NCI-H2196 (cell line): Measurements from ENCODE around the gene S100A2.

Experiments
- DNase-seq: peaks from one replicate; lab custom pipeline; 2025; ENCODE audit not compliant: unreplicated experiment; lab: John Stamatoyannopoulos, UW

S100A2 gene

GRCh38 chr1:153546796-153547559 is 18.7 kb downstream of the S100A2 start:
- DNase-seq: no peak

DNA sequence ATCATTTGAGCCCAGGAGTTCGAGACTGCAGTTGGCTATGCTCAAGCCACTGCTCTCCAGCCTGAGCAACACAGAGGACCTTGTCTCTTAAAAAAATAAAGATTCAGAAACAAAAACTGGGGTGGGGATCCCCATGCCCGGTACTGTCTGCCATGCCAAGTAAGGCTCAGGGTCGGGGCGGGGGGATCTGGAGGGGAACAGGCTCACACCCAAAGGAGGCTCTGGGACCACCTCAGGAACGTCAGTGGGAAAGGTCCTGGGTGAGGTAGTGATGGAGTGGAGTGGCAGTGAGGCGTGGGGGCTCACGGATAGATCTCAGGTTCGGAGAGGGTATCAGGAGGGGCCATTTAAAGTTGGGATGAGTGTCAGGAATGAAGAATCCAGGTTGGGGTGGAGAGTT is 19.3 kb downstream of the S100A2 start:
- no peak for DNase-seq

DNA sequence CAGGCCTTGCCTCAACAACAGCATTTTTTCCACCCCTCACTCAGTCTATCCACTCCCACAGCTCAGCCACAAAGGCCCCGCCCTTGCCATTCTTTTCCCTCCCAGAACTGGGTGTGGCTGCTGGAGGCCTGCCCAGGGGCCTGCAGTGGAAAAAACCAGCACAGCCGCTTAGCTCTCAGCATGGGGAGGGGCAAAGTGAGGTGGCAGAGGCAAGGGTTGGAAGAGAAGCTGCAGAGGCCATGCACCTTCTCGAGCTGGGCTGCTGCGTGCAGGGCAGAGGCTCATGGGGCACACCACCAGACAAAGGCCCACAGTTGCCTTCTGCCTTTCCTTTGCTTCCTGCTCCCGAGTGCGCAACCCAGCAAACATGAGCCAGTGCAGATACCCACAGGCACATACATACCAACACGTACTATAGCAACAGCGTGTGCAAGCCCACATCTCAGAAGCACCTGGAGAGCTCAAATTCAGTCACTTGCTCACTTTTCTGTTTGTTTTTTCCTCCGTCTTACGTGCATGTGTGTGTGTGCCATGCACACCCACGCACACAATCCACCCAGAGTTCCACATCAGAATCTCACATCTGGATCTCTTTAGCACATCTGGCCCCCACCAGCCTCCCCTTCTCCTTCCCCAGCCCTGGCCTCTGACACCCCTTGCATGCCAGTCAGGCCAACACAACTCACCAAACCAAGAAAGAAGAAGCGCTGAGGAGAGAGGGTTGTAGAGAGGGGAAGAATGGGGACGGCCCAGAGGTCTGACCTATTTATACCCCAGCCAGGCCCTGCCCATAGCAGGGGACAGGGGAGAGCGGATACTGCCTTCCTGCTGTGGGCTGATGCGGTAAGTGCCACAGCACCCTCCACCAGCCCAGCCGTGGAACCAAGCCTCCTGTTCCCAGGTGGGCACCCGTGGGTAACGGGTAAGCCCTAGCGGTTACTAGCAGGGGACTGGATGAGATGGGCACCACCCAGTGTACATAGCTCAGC is 20.3 kb downstream of the S100A2 start, which contains the start of gene S100A4:
TSS of gene S100A4 (minus strand) at position 740 of the 989 bp plus-strand sequence. CDS start 1,012 bp downstream, outside the sequence.
- DNase-seq: peak; percentile 87

DNA sequence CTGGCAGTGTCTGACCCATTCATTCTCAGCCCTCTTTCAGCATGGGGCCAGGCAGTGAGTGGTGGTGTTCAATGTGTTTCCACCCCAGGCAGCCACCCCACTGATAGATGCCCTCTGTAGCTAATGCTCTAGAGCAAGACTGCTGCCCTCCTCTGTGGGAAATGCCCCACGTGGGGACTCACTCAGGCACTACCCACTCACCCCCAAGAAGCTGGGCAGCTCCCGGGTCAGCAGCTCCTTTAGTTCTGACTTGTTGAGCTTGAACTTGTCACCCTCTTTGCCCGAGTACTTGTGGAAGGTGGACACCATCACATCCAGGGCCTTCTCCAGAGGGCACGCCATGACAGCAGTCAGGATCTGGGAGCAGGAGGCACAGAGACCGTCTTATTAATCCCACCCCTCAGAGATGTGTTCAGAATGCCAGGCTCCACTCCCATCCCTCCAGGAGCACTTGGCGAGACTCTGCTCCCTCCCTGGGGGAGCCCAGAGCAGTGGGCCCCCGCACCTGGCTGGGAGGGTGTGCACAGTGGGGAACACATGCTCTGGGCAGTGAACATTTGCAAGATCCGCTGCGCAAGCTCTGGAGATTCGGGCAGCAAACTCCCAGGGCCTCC is 21.1 kb downstream of the S100A2 start:
- no peak for DNase-seq

- DNase-seq: no peak
Measured at GRCh38 chr1:153543736-153544135, 21.9 kb downstream of the S100A2 start.

DNA sequence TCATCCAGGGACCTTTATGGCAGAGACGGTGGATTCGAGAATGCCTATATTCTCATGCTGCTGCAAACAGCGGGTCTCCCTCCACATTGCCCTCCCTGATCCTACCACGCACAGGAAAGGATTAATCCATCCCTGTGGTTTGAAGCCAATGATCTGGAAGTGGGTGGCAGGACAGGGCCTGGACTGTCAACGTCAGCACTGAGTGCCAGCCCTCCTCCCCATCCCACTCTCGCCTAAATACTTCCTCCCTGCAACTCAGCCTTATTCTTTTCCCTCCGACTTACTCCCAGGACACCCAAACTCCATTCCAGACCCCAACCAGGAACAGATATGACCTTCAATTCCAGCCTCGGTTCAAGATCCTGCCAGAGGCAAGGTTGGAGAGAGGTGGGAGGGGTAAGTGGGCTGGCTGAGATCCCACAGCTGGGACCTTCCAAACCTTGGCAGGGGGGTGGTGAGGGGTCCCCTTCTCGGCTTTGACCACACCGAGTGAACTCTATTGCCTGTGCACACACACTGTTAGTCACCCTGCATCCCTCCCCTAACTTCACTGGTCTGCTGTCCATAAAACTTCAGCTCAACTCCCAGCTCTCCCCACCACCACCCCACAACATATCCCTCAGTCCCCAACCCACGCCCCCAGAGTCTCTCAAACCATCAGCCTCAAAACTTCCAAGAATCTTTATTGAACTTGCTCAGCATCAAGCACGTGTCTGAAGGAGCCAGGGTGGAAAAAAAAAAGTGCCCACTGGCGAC is 22.5 kb downstream of the S100A2 start:
- no peak for DNase-seq

GRCh38 chr1:153541641-153542590 is 23.7 kb downstream of the S100A2 start:
- DNase-seq: no peak

DNA sequence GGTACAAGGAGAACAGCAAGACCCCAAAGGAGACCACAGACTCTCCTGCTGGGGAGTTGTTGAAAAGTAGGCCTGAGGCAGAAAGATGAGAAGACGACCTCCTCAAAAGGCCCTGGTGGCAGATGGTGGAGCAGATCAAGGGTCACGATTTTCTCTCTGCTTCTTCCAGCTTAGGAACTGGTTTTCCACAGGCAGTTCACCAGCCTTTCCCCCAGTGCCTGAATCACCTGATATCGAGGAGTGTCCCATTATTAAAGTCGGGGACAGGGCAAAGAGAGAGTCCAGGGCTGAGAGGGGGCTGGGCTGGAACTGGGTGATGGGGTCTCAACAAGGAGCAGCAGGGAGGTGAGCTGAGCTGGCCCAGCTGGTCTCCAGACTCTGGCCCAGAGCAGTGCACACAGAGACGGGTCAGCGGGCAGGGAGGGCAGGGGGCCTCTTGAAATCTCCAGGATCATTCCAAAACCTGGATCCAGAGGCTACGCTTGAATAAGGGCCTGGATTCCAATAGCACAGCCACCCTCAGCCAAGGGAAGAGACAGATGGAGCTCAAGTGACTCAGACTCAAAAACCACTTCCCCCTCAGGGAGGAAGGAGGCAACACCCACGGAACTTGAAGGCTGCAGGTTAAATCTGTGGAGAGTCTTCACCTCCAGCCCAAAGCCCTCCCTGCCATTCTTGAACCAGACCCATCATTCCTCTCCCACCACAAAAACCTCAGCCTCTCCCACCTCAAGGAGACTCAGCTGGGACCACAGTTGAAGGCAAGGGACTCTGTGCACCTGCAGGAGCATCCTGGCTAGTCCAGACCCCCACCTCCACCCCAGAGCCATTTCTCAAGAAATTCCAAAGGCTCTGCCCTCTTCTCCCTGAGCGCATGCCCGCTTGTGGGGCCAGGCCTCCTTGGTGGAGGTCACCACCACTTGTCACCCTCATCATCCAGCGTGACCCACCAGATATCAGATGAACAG is 25.0 kb downstream of the S100A2 start, which contains the start of gene S100A5:
TSS of gene S100A5 (minus strand) at position 541 of the 968 bp plus-strand sequence. CDS start 743 bp downstream, outside the sequence.
- no peak for DNase-seq

DNA sequence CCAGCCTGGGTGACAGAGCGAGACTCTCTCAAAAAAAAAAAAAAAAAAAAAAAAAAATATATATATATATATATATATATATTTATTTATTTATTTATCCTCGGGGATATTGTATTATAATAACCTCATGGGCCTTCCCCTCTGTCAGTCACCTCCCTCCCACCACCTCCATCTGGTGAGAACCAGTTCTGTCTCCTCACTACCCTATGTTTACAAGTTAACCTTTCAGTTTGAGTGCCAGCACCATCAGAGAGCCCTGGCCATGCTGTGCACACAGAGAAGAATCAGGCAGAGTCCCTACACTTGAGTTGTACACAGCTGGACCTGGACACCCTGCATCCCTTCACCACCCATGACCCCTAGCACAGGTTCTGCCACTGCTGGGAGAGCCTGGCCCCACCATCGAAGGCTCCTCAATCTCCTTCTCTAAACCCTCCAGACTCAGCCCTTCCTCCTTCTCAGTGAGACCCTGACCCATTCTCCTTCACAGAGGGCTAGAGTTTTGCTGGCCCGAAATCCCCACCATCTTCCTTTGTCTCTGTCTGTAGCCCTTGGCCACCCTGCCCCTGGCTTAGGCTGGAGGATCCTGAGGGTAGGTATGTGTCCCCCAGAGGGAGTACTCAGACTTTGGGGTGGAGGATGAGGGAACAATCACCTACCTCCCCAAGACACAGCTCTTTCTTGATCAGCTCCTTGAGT is 26.1 kb downstream of the S100A2 start:
- no peak for DNase-seq

GRCh38 chr1:153538315-153538821 is 27.3 kb downstream of the S100A2 start:
- no peak for DNase-seq

DNA sequence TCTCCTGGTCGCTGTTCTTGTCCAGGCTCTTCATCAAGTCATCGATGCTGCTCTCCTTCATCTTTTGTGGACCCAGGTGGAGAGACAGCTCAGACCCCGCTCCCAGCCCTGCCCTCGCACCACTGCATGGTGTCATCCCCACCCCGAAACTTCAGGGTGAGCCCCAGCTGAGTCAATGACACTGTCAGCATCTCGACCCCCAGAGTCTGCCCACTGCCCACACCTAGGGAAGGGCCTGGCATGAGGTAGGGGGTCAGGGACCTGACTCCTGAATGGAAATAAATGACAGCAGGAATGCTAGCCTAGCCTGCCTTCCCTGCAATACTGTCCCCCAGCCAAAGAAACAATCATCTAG is 28.3 kb downstream of the S100A2 start:
- DNase-seq: no peak

DNA sequence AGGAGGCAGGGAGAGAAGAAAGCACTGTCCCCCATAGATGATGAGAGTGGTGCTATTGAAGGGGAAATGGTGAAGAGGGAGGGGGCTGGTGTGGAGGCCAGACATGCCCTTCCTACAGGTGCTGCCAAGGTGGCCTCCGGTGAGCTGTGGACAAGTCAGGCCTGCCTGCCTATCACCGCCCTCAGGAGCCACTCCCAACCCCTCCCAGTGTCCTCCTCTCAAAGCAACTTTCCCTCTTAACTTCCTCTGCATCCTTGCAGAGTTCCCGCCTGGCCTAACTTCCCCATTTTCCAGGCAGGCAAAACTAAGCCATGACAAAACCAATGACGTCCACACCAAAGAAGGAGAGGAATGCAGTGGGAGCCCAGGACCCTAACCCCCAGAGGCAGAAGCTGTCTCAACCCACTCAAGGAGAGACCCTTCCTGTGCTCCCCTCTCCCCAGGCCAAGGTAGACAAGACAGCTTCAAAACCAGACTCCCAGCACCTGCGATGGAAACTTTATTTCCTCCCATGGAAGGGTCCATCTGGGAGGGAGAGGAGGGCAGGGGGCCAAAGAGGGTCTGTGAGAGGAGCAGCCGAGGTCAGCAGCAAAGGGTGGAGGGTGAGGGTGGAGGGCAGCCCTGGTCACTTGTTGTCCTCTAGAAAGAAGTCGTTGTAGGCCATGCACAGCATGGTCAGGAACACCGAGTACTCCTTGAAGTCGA is 28.8 kb downstream of the S100A2 start:
- no peak for DNase-seq

- DNase-seq: peak; percentile 69
Measured at GRCh38 chr1:153536012-153536670, 29.5 kb downstream of the S100A2 start.

DNA sequence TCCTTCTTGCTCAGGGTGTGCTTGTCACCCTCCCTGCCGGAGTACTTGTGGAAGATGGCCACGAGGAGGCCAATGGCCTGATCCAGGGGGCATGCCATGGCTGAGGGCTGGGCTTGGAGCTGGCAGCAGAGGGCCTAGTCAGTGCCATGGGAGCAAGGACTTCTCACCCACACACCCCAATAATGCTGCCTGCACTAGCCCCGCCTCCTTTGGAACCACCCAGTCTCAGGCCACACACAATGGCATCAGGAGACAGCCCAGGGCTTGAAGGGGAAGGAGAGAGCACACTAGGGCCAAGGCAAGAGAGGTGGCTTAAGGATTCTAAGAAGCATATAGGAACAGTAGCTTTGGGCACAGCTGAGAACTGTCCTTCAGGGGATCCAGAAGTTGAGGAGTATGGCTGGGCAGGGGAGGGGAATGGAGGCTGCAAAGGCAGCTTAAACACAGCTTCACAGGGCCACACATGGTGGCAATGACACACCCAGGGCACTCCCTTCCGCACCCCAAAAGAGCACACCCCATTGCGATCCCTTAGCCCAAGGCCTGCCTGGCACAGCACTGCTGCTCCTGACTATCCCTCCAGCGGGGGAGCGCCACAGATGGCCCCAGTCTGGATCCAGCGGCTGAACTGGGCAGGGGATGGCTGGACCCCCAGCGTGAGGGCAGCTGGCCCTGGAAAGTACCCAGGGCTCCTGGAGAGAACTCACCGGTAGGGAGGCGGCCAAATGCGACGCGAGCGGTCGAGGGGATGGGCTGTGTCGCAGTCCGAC is 30.2 kb downstream of the S100A2 start, which contains the start of gene S100A6:
TSS of gene S100A6 (minus strand) at position 750 of the 770 bp plus-strand sequence. CDS start at position 98, 652 bp downstream.
- no peak for DNase-seq

DNA sequence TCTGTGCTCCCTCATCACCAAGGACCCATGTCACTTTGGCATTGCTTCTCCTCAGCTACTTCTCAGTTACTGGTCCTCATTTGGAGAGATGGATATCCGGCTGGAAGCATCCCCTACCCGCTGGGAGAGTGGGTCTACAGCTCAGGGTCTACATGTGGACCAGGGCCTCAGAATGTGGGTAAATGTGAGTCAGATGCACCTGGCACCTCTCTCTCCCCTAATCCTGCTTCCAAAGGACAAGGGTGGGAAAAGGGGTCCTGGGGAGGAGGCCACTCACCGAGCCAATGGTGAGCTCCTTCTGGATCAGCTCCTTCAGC is 30.8 kb downstream of the S100A2 start:
- DNase-seq: no peak
